IMR-90 (cell line): Measurements from ENCODE around the gene DUSP6. TPM values are rescaled to one million over a fixed set of nuclear protein-coding genes. Genes with fewer than 3 reads are reported as not detected.

Source experiments
- ATAC-seq: fragments of 200-7000 bp; cut with Tn5 transposase; 2 replicates; pipeline ENCODE4 v1.9.1; 2020; ENCODE audit warnings: low read depth, mild to moderate bottlenecking, moderate library complexity
- BruUV-seq: library from RNA; stranded (reverse); fragments of 400-500 nt; replicated peaks from 2 replicates; lab custom pipeline; 2021; lab: Mats Ljungman, UMichigan
- CTCF ChIA-PET: fragments of 300-600 bp; formaldehyde crosslinking; extraction: SDS; loops from one replicate; lab custom pipeline; 2021; ENCODE audit warnings: antibody characterized with exemption; lab: Yijun Ruan, JAX
- POLR2A ChIA-PET: fragments of 300-600 bp; sonication (Branson Sonifier 250); formaldehyde crosslinking; loops from one replicate; lab custom pipeline; 2022; ENCODE audit warnings: antibody characterized with exemption; ENCODE audit not compliant: unreplicated experiment; lab: Charles Lee
- DNase-seq: peaks from one replicate; pipeline ENCODE4 v3.0.0; 2013
- H2AFZ ChIP-seq: replicated peaks from 2 replicates; pipeline ENCODE3; 2013; ENCODE audit warnings: low read length, mild to moderate bottlenecking; ENCODE audit not compliant: poor library complexity
- H2AK5ac ChIP-seq: 2 replicates; pipeline ENCODE4 v1.6.1; 2013; ENCODE audit warnings: low read depth, low read length, inconsistent platforms
- H2AK9ac ChIP-seq: replicated peaks from 2 replicates; pipeline ENCODE3; 2013; ENCODE audit warnings: mild to moderate bottlenecking, low read depth, low read length, moderate library complexity; ENCODE audit not compliant: poor library complexity
- H2BK120ac ChIP-seq: 2 replicates; pipeline ENCODE4 v1.6.1; 2013; ENCODE audit warnings: low read depth, low read length, inconsistent platforms
- H2BK15ac ChIP-seq: 3 replicates; pipeline ENCODE4 v1.6.1; 2013; ENCODE audit warnings: low read depth, low read length, inconsistent platforms
- H2BK20ac ChIP-seq: 2 replicates; pipeline ENCODE4 v1.6.1; 2013; ENCODE audit warnings: low read depth, mild to moderate bottlenecking, inconsistent platforms, low read length, moderate library complexity
- H2BK5ac ChIP-seq: 2 replicates; pipeline ENCODE4 v1.6.1; 2013; ENCODE audit warnings: mild to moderate bottlenecking, low read depth, low read length, inconsistent platforms; ENCODE audit not compliant: poor library complexity, severe bottlenecking
- H3K14ac ChIP-seq: replicated peaks from 2 replicates; pipeline ENCODE4 v1.6.1; 2013; ENCODE audit warnings: low read depth, low read length, inconsistent platforms
- H3K18ac ChIP-seq: 2 replicates; pipeline ENCODE4 v1.6.1; 2013; ENCODE audit warnings: low read depth, low read length, control low read depth
- H3K23ac ChIP-seq: 2 replicates; pipeline ENCODE4 v1.6.1; 2013; ENCODE audit warnings: low read depth, low read length, inconsistent platforms
- H3K27ac ChIP-seq: 2 replicates; pipeline ENCODE4 v1.5.1; 2013; ENCODE audit warnings: mild to moderate bottlenecking, control low read depth, low read length; ENCODE audit not compliant: insufficient read depth
- H3K27me3 ChIP-seq: 2 replicates; pipeline ENCODE4 v1.6.1; 2013; ENCODE audit warnings: low read length; ENCODE audit not compliant: control insufficient read depth, insufficient read depth
- H3K36me3 ChIP-seq: 2 replicates; pipeline ENCODE4 v1.6.1; 2013; ENCODE audit warnings: low read length, mixed read lengths; ENCODE audit not compliant: control insufficient read depth, insufficient read depth
- H3K4ac ChIP-seq: 2 replicates; pipeline ENCODE4 v1.6.1; 2013; ENCODE audit warnings: low read depth, low read length, inconsistent platforms
- H3K4me1 ChIP-seq: 2 replicates; pipeline ENCODE4 v1.6.1; 2013; ENCODE audit warnings: low read length, mixed read lengths; ENCODE audit not compliant: control insufficient read depth, insufficient read depth
- H3K4me2 ChIP-seq: 2 replicates; pipeline ENCODE4 v1.6.1; 2013; ENCODE audit warnings: low read depth, mild to moderate bottlenecking, control low read depth, low read length, moderate library complexity
- H3K4me3 ChIP-seq: 2 replicates; pipeline ENCODE4 v1.5.1; 2013; ENCODE audit warnings: low read depth, mild to moderate bottlenecking, control low read depth, low read length, moderate library complexity; ENCODE audit not compliant: insufficient read depth
- H3K56ac ChIP-seq: 2 replicates; pipeline ENCODE4 v1.6.1; 2013; ENCODE audit warnings: low read length, inconsistent platforms; ENCODE audit not compliant: insufficient read depth; ENCODE audit errors: extremely low read depth
- H3K79me1 ChIP-seq, 2 experiments: 2 replicates each; pipeline ENCODE4 v1.6.1; 2013; ENCODE audit warnings: low read length in 2 of 2, inconsistent platforms in 1 of 2, low read depth in 1 of 2
- H3K9ac ChIP-seq: 2 replicates; pipeline ENCODE4 v1.6.1; 2013; ENCODE audit warnings: low read depth, low read length, control low read depth
- H3K9me1 ChIP-seq: 2 replicates; pipeline ENCODE4 v1.6.1; 2013; ENCODE audit warnings: low read length, inconsistent platforms; ENCODE audit not compliant: insufficient read depth
- H3K9me3 ChIP-seq: 2 replicates; pipeline ENCODE4 v1.6.1; 2013; ENCODE audit warnings: low read length; ENCODE audit not compliant: control insufficient read depth, insufficient read depth
- H4K20me1 ChIP-seq: 2 replicates; pipeline ENCODE4 v1.6.1; 2013; ENCODE audit warnings: low read length, inconsistent platforms; ENCODE audit not compliant: insufficient read depth
- H4K5ac ChIP-seq: 2 replicates; pipeline ENCODE4 v1.6.1; 2013; ENCODE audit warnings: mild to moderate bottlenecking, low read depth, low read length, control low read depth
- H4K8ac ChIP-seq, 2 experiments: 2 replicates each; pipeline ENCODE4 v1.6.1; 2013; ENCODE audit warnings: low read depth in 2 of 2, low read length in 2 of 2, control low read depth in 1 of 2, inconsistent platforms in 1 of 2
- H4K91ac ChIP-seq: 2 replicates; pipeline ENCODE4 v1.6.1; 2013; ENCODE audit warnings: low read depth, low read length, inconsistent platforms; ENCODE audit not compliant: insufficient read depth
- BHLHE40 ChIP-seq: fragments of 150-350 bp; IDR thresholded peaks from 2 replicates; pipeline ENCODE4 v1.6.1; 2016; ENCODE audit warnings: mild to moderate bottlenecking, low read depth, low read length
- CEBPB ChIP-seq: IDR thresholded peaks from 2 replicates; pipeline ENCODE4 v1.6.1; 2012; ENCODE audit warnings: low read depth, low read length, improper control_type of control experiment
- CHD1 ChIP-seq: IDR thresholded peaks from 2 replicates; pipeline ENCODE4 v1.6.1; 2012; ENCODE audit warnings: low read depth, low read length, improper control_type of control experiment
- CTCF ChIP-seq: conservative IDR thresholded peaks from 2 replicates; pipeline ENCODE4 v1.5.1; 2012; ENCODE audit warnings: mild to moderate bottlenecking, low read depth, low read length, improper control_type of control experiment
- ELK1 ChIP-seq: fragments of 150-350 bp; IDR thresholded peaks from 2 replicates; pipeline ENCODE4 v1.6.1; 2016; ENCODE audit warnings: low read depth, mild to moderate bottlenecking, low read length, moderate library complexity, borderline replicate concordance
- FOS ChIP-seq: fragments of 150-350 bp; IDR thresholded peaks from 2 replicates; pipeline ENCODE4 v1.6.1; 2016; ENCODE audit warnings: low read depth, low read length
- MAFK ChIP-seq: IDR thresholded peaks from 2 replicates; pipeline ENCODE4 v1.6.1; 2012; ENCODE audit warnings: low read depth, low read length, improper control_type of control experiment
- MAZ ChIP-seq: IDR thresholded peaks from 2 replicates; pipeline ENCODE4 v1.6.1; 2012; ENCODE audit warnings: low read depth, mild to moderate bottlenecking, low read length, improper control_type of control experiment, moderate library complexity, borderline replicate concordance
- MXI1 ChIP-seq: IDR thresholded peaks from 2 replicates; pipeline ENCODE4 v1.6.1; 2012; ENCODE audit warnings: low read depth, mild to moderate bottlenecking, low read length, moderate library complexity, borderline replicate concordance
- NFE2L2 ChIP-seq: fragments of 150-350 bp; IDR thresholded peaks from 2 replicates; pipeline ENCODE4 v1.6.1; 2016; ENCODE audit warnings: low read depth, mild to moderate bottlenecking, low read length
- POLR2A ChIP-seq: IDR thresholded peaks from 2 replicates; pipeline ENCODE4 v1.6.1; 2012; ENCODE audit warnings: mild to moderate bottlenecking, low read depth, low read length
- RAD21 ChIP-seq: IDR thresholded peaks from 2 replicates; pipeline ENCODE4 v1.6.1; 2012; ENCODE audit warnings: low read length, improper control_type of control experiment
- RFX5 ChIP-seq: IDR thresholded peaks from 2 replicates; pipeline ENCODE4 v1.8.0; 2012; ENCODE audit warnings: low read depth, mild to moderate bottlenecking, low read length, moderate library complexity
- SMC3 ChIP-seq: fragments of 150-350 bp; IDR thresholded peaks from 2 replicates; pipeline ENCODE4 v1.6.1; 2016; ENCODE audit warnings: low read depth, mild to moderate bottlenecking, antibody characterized with exemption, low read length, moderate library complexity
- USF2 ChIP-seq: fragments of 150-350 bp; IDR thresholded peaks from 2 replicates; pipeline ENCODE4 v1.6.1; 2017; ENCODE audit warnings: mild to moderate bottlenecking, antibody characterized with exemption, low read length, low read depth
- WGBS, 2 experiments: methylation state at CpG; one replicate each; pipeline versions ENCODE4 v1.1.5 to v1.1.7; 2013; ENCODE audit warnings: missing lambda C conversion rate in 2 of 2; ENCODE audit not compliant: insufficient read length in 1 of 2; ENCODE audit errors: extremely low coverage in 2 of 2; 5-methylcytosine and 5-hydroxymethylcytosine counted together
- dilution Hi-C: fragments of 300-500 bp; cut with HindIII; formaldehyde crosslinking; loops from one replicate; pipeline ENCODE4 v1.14.3; 2018; ENCODE audit warnings: low sequenced_read_pairs; ENCODE audit not compliant: unreplicated experiment
- in situ Hi-C: fragments of 300-500 bp; cut with MboI; formaldehyde crosslinking; loops from 3 replicates; pipeline ENCODE4 v1.14.3; 2019; ENCODE audit warnings: low sequenced_read_pairs, inconsistent platforms, mixed read lengths
- intact Hi-C: fragments of 100-400 bp; cut with micrococcal nuclease; formaldehyde crosslinking; loops from 2 replicates; pipeline ENCODE4 v1.10.0; 2022
- polyA plus RNA-seq, 3 experiments: library from polyadenylated mRNA; depleted of rRNA; stranded (reverse); fragments of >200 nt; gene quantifications; 2 replicates each; pipeline ENCODE4 v1.2.3, GENCODE V29; 2012; ENCODE audit warnings: low replicate concordance in 1 of 3
- total RNA-seq: library from RNA; depleted of rRNA; stranded (reverse); fragments of >200 nt; gene quantifications from 2 replicates; pipeline ENCODE4 v1.2.3, GENCODE V29; 2012

DUSP6 gene
- total and polyA plus RNA-seq, 2 of the 4 experiments (the other 2 are of a cell fraction) = 38.5 to 70.1 TPM

- H4K8ac ChIP-seq = no peak overlapping the region
- no peak overlapping the region for H2BK120ac ChIP-seq
- H3K4me1 ChIP-seq = no peaks in the 10 kb centered on the region
- H2AK9ac ChIP-seq = no peak overlapping the region
- H3K23ac ChIP-seq = no peak overlapping the region
- H3K9me1 ChIP-seq = no peaks in the 10 kb centered on the region
- intact Hi-C loops = no loop called here
- in situ Hi-C loops = no loop called here
- H4K20me1 ChIP-seq = no peaks in the 10 kb centered on the region
- dilution Hi-C loops = no loop called here
- no peak overlapping the region for H3K18ac ChIP-seq
- no peak overlapping the region for H2AFZ ChIP-seq
- H3K4me3 ChIP-seq = no peak overlapping the region
- no peak overlapping the region for H4K91ac ChIP-seq
- POLR2A ChIA-PET = no interaction called here
- no peak overlapping the region for H3K4me2 ChIP-seq
- no peak overlapping the region for H2BK15ac ChIP-seq
- no TSS peak for BruUV-seq
- no peak overlapping the region for H2BK20ac ChIP-seq
- H2BK5ac ChIP-seq = no peak overlapping the region
- no peak overlapping the region for H3K9ac ChIP-seq
- no peak overlapping the region for H4K5ac ChIP-seq
- H3K14ac ChIP-seq = no peak overlapping the region
- CTCF ChIA-PET = no interaction called here
- no peak for TF ChIP-seq BHLHE40
- TF ChIP-seq CTCF = no peak
- no peak for TF ChIP-seq SMC3
- no peak for TF ChIP-seq MAFK
- TF ChIP-seq USF2 = no peak
- TF ChIP-seq RAD21 = no peak
- no peak for TF ChIP-seq RFX5
- no peak for TF ChIP-seq ELK1
- no peak for TF ChIP-seq FOS
- TF ChIP-seq POLR2A = no peak
- TF ChIP-seq NFE2L2 = no peak
- TF ChIP-seq CHD1 = no peak
- no peak for TF ChIP-seq MXI1
- TF ChIP-seq MAZ = no peak
- no peak for TF ChIP-seq CEBPB
- H3K27ac ChIP-seq = no peak overlapping the region
- no peak overlapping the region for H2AK5ac ChIP-seq
- H3K36me3 ChIP-seq = no peaks in the 10 kb centered on the region
- DNase-seq (no peak), ATAC-seq (no peak)
- H3K27me3 ChIP-seq = no peaks in the 10 kb centered on the region
- H3K4ac ChIP-seq = no peak overlapping the region
- no peaks in the 10 kb centered on the region for H3K9me3 ChIP-seq
- H3K56ac ChIP-seq = no peak overlapping the region
- no peaks in the 10 kb centered on the region for H3K79me1 ChIP-seq
- WGBS, 2 experiments = no CpG with 5 or more reads among the region's 7 CpGs
Observed at GRCh38 chr12:89324437-89324836, 27.9 kb downstream of the DUSP6 start.
